Nephron (organoid): ENCODE data around the gene SSH2.

Source experiments
- H3K27ac Mint-ChIP-seq, 3 experiments: 2 replicates each; pipeline ENCODE4 v1.8.0; 2020; ENCODE audit warnings: mixed read lengths in 3 of 3, mild to moderate bottlenecking in 2 of 3, moderate library complexity in 1 of 3
- H3K27me3 Mint-ChIP-seq: 2 replicates; pipeline ENCODE4 v1.8.0; 2021; ENCODE audit warnings: low read depth, mild to moderate bottlenecking, moderate library complexity, mixed read lengths
- H3K36me3 Mint-ChIP-seq: 2 replicates; pipeline ENCODE4 v1.8.0; 2020; ENCODE audit warnings: low read depth, mixed read lengths
- H3K4me1 Mint-ChIP-seq: 2 replicates; pipeline ENCODE4 v1.8.0; 2020; ENCODE audit warnings: mixed read lengths
- H3K4me3 Mint-ChIP-seq, 3 experiments: 2 replicates each; pipeline ENCODE4 v1.8.0; 2020; ENCODE audit warnings: mild to moderate bottlenecking in 3 of 3, mixed read lengths in 3 of 3, moderate library complexity in 2 of 3
- H3K9me3 Mint-ChIP-seq: 2 replicates; pipeline ENCODE4 v1.8.0; 2020; ENCODE audit warnings: mixed read lengths
- CTCF ChIP-seq, 3 experiments: fragments of 200-600 bp; sonication (generic); IDR thresholded peaks; one replicate each; pipeline ENCODE4 v1.5.0; 2021; ENCODE audit warnings: antibody characterized with exemption in 3 of 3; ENCODE audit not compliant: unreplicated experiment in 3 of 3

The SSH2 gene

GRCh38 chr17:29633886-29634285 lies 296.1 kb downstream of the SSH2 start:
- H3K27me3 Mint-ChIP-seq = peaks cover 6% of the 10 kb centered on the region
- TF ChIP-seq CTCF (IDR thresholded peaks at IDR 0.05; ENCODE audit: unreplicated experiment in 3 of 3) = no peak
- no peaks in the 10 kb centered on the region for H3K9me3 Mint-ChIP-seq
- no peak overlapping the region for H3K27ac Mint-ChIP-seq
- peaks cover 39% of the 10 kb centered on the region for H3K36me3 Mint-ChIP-seq
- H3K4me3 Mint-ChIP-seq = no peak overlapping the region
- no peaks in the 10 kb centered on the region for H3K4me1 Mint-ChIP-seq

DNA sequence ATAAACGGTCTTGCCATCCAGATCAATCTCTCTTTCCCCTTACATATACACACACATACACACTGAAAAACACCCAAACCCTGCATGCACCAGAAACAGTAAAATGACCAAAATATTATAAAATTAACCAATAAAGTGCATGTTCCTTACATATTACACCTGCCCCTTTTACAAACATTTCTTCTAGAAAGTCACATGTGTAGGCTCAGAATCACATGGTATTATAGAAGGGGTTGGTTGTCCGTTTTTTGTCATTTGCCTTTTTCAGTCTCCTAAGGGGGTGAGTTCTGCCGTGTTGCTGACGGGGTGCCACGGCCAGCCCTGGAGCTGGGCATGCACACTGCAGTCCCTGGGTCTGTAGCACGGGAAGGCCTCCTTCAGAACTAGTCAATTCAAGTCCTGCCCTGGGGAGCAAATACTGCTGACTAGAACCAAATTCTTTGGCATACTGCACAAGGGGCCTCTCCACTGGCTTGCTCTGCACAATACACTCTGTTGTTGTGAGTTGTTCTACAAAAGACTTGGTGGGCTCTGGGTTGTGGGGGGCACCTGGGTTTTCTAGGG lies 299.3 kb downstream of the SSH2 start:
- Mint-ChIP-seq H3K4me1 (no peaks in the 10 kb centered on the region), H3K27me3 (peaks cover 6% of the 10 kb centered on the region), H3K27ac (no peak overlapping the region), H3K36me3 (peaks cover 32% of the 10 kb centered on the region), H3K4me3 (no peak overlapping the region), H3K9me3 (no peaks in the 10 kb centered on the region)
- TF ChIP-seq CTCF (IDR thresholded peaks at IDR 0.05; ENCODE audit: unreplicated experiment in 3 of 3) = no peak

- H3K4me3 Mint-ChIP-seq = no peak overlapping the region
- no peaks in the 10 kb centered on the region for H3K9me3 Mint-ChIP-seq
- no peak for TF ChIP-seq CTCF (IDR thresholded peaks at IDR 0.05; ENCODE audit: unreplicated experiment in 3 of 3)
- no peak overlapping the region for H3K27ac Mint-ChIP-seq
- H3K4me1 Mint-ChIP-seq = no peaks in the 10 kb centered on the region
- peaks cover 25% of the 10 kb centered on the region for H3K36me3 Mint-ChIP-seq
- H3K27me3 Mint-ChIP-seq = peaks cover 6% of the 10 kb centered on the region
Measured at GRCh38 chr17:29629839-29630238, 300.2 kb downstream of the SSH2 start.

DNA sequence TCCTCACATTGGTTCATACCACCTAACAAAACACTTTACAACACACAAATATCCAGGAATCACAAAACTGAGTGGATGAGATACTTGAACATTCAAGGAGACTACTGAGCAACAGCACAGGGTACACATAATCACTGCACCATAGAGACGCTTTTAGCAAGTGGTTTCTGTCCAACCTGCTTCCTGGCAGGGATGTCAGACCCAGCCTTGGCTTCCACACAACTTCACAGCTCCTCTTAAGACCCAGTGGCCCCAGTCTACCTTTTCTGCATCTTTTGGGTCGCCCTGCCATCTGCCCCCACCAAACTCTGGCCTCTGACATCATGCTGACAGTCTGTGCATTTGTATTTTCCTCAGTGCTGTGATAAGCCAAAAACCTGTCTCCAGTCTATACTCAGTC lies 301.4 kb downstream of the SSH2 start:
- TF ChIP-seq CTCF (IDR thresholded peaks at IDR 0.05; ENCODE audit: unreplicated experiment in 3 of 3) = no peak
- Mint-ChIP-seq H3K4me3 (no peak overlapping the region), H3K4me1 (no peaks in the 10 kb centered on the region), H3K9me3 (no peaks in the 10 kb centered on the region), H3K27me3 (peaks cover 13% of the 10 kb centered on the region), H3K27ac (no peak overlapping the region), H3K36me3 (peaks cover 20% of the 10 kb centered on the region)

DNA sequence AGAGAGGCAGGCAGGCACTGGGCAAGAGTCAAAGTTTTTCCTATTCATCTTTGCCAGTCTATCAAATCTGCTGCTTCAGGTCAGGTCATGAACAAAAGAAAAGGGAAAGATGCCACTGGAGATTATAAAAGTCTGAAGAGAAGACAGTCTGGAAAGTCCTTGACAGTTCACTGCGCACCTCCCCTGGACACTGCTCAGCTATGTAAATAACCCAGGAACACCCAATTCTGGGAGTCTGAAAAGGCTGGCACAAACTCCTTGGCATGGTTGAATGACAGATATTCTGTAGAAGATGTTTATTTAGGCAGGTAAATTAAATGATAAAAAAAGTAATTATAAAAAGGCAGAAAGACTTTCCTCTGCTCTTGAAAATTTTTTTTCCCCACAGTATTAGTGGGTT lies 302.1 kb downstream of the SSH2 start:
- Mint-ChIP-seq H3K4me3 (no peak overlapping the region), H3K27ac (no peak overlapping the region), H3K4me1 (no peaks in the 10 kb centered on the region), H3K9me3 (no peaks in the 10 kb centered on the region), H3K36me3 (peaks cover 20% of the 10 kb centered on the region), H3K27me3 (peaks cover 17% of the 10 kb centered on the region)
- no peak for TF ChIP-seq CTCF (IDR thresholded peaks at IDR 0.05; ENCODE audit: unreplicated experiment in 3 of 3)

DNA sequence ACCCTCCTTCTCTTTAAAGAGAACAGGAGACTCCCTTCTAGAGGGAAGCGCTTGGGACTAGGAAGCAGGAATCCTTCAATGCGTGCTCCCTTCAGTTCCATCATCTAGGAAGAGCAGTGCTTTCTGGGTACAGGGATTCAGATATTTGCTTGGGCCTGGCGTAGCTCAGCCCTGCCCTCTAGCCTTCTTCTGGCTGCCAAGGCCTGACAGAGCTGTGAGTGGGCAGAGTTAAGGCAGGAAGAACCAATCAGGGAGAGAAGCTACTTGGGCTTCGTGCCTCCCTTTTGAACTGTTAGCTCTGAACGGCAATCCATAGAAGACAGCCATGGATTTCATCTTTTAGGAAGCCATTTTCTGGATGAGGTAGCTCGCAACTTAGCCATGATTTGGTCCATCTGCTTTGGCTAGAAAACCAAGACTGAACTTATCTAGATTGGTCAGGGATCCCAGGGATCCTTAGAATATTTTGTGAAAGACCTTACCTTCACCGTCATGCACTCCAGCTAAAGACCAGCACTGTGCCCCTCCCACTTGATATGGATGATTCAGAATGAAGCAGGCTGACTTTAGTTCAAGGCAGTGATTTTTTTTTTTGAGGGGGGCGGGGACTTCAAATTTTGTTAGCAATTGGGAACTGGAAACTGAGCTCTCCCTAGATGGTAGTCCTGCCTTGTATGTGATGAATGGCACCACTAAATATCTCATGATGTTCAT lies 304.8 kb downstream of the SSH2 start:
- H3K9me3 Mint-ChIP-seq = no peaks in the 10 kb centered on the region
- H3K4me1 Mint-ChIP-seq = peaks cover 4% of the 10 kb centered on the region
- H3K4me3 Mint-ChIP-seq = no peak overlapping the region
- peaks cover 5% of the 10 kb centered on the region for H3K36me3 Mint-ChIP-seq
- H3K27ac Mint-ChIP-seq = no peak overlapping the region
- peaks cover 38% of the 10 kb centered on the region for H3K27me3 Mint-ChIP-seq
- no peak for TF ChIP-seq CTCF (IDR thresholded peaks at IDR 0.05; ENCODE audit: unreplicated experiment in 3 of 3)
